Activated naive CD8-positive, alpha-beta T cell treated with anti-CD3 and anti-CD28 coated beads for 36 hours (primary cell): ENCODE results near the gene TMEM145. TPM values are rescaled to one million over a fixed set of nuclear protein-coding genes. Genes with fewer than 3 reads are reported as not detected.
A peak's percentile ranks its signal among the peaks of the same experiment; 100 is the strongest.

Experiments used
- DNase-seq: peaks from one replicate; pipeline ENCODE4 v3.0.0; 2021
- H3K27ac Mint-ChIP-seq: one replicate; pipeline ENCODE4 v1.8.0; 2022; ENCODE audit warnings: mild to moderate bottlenecking, moderate library complexity, mixed read lengths
- H3K27me3 Mint-ChIP-seq: one replicate; pipeline ENCODE4 v1.8.0; 2022; ENCODE audit warnings: mild to moderate bottlenecking, mixed read lengths
- H3K36me3 Mint-ChIP-seq: one replicate; pipeline ENCODE4 v1.8.0; 2021; ENCODE audit warnings: mild to moderate bottlenecking, mixed read lengths
- H3K4me1 Mint-ChIP-seq: one replicate; pipeline ENCODE4 v1.8.0; 2021; ENCODE audit warnings: mixed read lengths
- H3K4me3 Mint-ChIP-seq: one replicate; pipeline ENCODE4 v1.8.0; 2022; ENCODE audit warnings: mild to moderate bottlenecking, moderate library complexity, mixed read lengths
- H3K9me3 Mint-ChIP-seq: one replicate; pipeline ENCODE4 v1.8.0; 2022; ENCODE audit warnings: mixed read lengths
- total RNA-seq, 2 experiments: library from RNA; stranded (reverse); gene quantifications; one replicate each; pipeline ENCODE4 v1.2.3, GENCODE V29; 2021

TMEM145 gene
- total RNA-seq, 2 experiments from 2014 or later = 1.1 to 3.2 TPM

DNA sequence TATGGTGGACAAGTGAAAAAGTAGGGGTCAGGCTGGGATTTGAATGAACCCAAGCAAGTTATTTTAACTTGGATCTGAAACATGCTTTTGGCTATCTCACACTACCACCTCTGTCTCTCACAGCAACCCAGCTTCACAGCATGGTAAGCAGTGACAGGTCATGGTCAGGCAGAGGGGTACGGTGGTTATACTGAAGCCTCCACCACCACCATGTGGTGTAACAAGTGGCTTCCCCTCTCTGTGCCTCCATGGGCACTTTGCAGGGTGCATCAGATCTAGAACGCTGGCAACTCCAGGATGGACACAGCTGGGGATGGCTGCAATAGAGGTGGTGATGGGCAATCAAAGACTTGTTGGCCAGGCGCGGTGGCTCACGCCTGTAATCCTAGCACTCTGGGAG, 739 bp upstream of the TMEM145 start:
- no peak for DNase-seq
- H3K27ac Mint-ChIP-seq = no peak overlapping the region
- no peaks in the 10 kb centered on the region for H3K36me3 Mint-ChIP-seq
- peak overlapping the region; percentile 70 for H3K4me3 Mint-ChIP-seq
- H3K4me1 Mint-ChIP-seq = peaks cover 16% of the 10 kb centered on the region
- no peaks in the 10 kb centered on the region for H3K9me3 Mint-ChIP-seq
- peaks cover 46% of the 10 kb centered on the region for H3K27me3 Mint-ChIP-seq

GRCh38 chr19:42313840-42314755, 989 bp downstream of the TMEM145 start:
- H3K36me3 Mint-ChIP-seq = no peaks in the 10 kb centered on the region
- H3K4me1 Mint-ChIP-seq = peaks cover 16% of the 10 kb centered on the region
- peaks cover 46% of the 10 kb centered on the region for H3K27me3 Mint-ChIP-seq
- DNase-seq = no peak
- H3K9me3 Mint-ChIP-seq = no peaks in the 10 kb centered on the region
- H3K27ac Mint-ChIP-seq = no peak overlapping the region
- H3K4me3 Mint-ChIP-seq = peak overlapping the region; percentile 54

GRCh38 chr19:42315024-42315423, 1.9 kb downstream of the TMEM145 start:
- DNase-seq = no peak
- no peaks in the 10 kb centered on the region for H3K36me3 Mint-ChIP-seq
- H3K27me3 Mint-ChIP-seq = peaks cover 46% of the 10 kb centered on the region
- no peaks in the 10 kb centered on the region for H3K9me3 Mint-ChIP-seq
- H3K4me3 Mint-ChIP-seq = no peak overlapping the region
- H3K27ac Mint-ChIP-seq = no peak overlapping the region
- H3K4me1 Mint-ChIP-seq = peaks cover 16% of the 10 kb centered on the region

GRCh38 chr19:42316223-42317211, 3.4 kb downstream of the TMEM145 start:
- Mint-ChIP-seq H3K4me3 (peak overlapping the region; percentile 44), H3K27me3 (peaks cover 37% of the 10 kb centered on the region), H3K36me3 (no peaks in the 10 kb centered on the region), H3K27ac (no peak overlapping the region), H3K4me1 (peaks cover 16% of the 10 kb centered on the region), H3K9me3 (no peaks in the 10 kb centered on the region)
- DNase-seq = no peak

- H3K4me3 Mint-ChIP-seq = no peak overlapping the region
- peaks cover 27% of the 10 kb centered on the region for H3K27me3 Mint-ChIP-seq
- no peaks in the 10 kb centered on the region for H3K36me3 Mint-ChIP-seq
- no peak overlapping the region for H3K27ac Mint-ChIP-seq
- no peaks in the 10 kb centered on the region for H3K9me3 Mint-ChIP-seq
- H3K4me1 Mint-ChIP-seq = peaks cover 14% of the 10 kb centered on the region
- DNase-seq = no peak
Observed at GRCh38 chr19:42317535-42317934, 4.4 kb downstream of the TMEM145 start.

GRCh38 chr19:42322305-42322704, 9.2 kb downstream of the TMEM145 start:
- DNase-seq = no peak
- Mint-ChIP-seq H3K27ac (no peak overlapping the region), H3K4me1 (peaks cover 14% of the 10 kb centered on the region), H3K27me3 (peaks cover 18% of the 10 kb centered on the region), H3K9me3 (no peaks in the 10 kb centered on the region), H3K4me3 (no peak overlapping the region), H3K36me3 (no peaks in the 10 kb centered on the region)

DNA sequence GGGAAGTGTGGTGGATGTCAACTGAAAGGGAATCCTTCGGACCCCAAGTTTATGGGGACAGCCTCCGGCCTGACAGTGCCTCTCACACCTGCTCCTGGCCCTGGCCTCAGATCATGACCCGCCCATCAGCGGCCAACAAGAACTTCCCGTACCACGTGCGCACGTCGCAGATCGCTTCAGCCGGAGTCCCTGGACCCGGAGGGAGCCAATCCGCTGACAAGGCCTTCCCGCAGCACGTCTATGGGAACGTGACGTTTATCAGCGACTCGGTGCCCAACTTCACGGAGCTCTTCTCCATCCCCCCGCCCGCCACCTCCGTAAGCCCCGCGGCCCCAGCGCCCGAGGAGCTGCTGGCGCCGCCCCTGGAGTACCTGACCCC, 10.4 kb downstream of the TMEM145 start:
- peak overlapping the region; percentile 34 for H3K4me3 Mint-ChIP-seq
- H3K9me3 Mint-ChIP-seq = no peaks in the 10 kb centered on the region
- H3K36me3 Mint-ChIP-seq = no peaks in the 10 kb centered on the region
- no peak overlapping the region for H3K27ac Mint-ChIP-seq
- peaks cover 18% of the 10 kb centered on the region for H3K27me3 Mint-ChIP-seq
- DNase-seq = no peak
- peaks cover 14% of the 10 kb centered on the region for H3K4me1 Mint-ChIP-seq

DNA sequence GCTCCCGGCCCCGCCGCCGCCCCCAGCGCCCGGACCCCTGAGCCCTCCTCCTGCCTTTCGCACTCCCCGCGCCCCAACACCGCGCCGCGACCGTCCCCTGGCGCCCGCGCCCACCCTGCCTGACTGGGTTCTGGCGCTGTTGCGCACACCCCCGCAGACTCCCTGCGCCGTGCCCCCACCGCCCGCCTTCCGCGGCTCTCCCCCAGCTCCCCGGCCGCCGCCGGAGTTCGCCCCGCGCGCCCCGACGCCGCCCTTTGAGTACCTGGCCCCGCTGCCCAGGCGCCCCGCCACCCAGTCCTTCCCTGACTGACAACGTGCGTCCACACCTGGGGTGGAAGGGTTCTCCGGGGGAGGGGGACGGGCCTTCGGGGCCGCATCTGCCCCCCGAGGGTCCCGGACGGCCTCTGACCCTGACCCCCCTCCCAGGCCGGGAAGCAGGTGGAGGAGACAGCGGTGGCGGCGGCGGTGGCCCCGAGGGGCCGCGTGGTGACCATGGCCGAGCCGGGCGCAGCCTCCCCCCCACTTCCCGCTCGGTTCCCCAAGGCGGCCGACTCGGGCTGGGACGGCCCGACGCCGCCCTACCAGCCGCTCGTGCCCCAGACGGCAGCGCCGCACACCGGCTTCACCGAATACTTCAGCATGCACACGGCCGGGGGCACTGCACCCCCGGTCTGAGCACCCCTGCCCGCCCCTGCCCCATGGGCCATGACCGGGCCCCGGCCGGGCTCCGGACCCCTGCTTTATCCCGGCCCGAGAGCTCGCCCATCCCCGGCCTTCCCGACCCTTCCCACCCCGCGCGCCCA, 10.9 kb downstream of the TMEM145 start:
- peaks cover 14% of the 10 kb centered on the region for H3K4me1 Mint-ChIP-seq
- H3K27ac Mint-ChIP-seq = no peak overlapping the region
- H3K4me3 Mint-ChIP-seq = no peak overlapping the region
- peak; percentile 30 for DNase-seq
- no peaks in the 10 kb centered on the region for H3K9me3 Mint-ChIP-seq
- H3K27me3 Mint-ChIP-seq = peaks cover 18% of the 10 kb centered on the region
- no peaks in the 10 kb centered on the region for H3K36me3 Mint-ChIP-seq

- Mint-ChIP-seq H3K36me3 (no peaks in the 10 kb centered on the region), H3K27me3 (peaks cover 18% of the 10 kb centered on the region), H3K9me3 (no peaks in the 10 kb centered on the region), H3K27ac (peak overlapping the region; percentile 55), H3K4me3 (peak overlapping the region; percentile 86), H3K4me1 (peaks cover 16% of the 10 kb centered on the region)
- DNase-seq = no peak
Observed at GRCh38 chr19:42324655-42325307, 11.7 kb downstream of the TMEM145 start.

DNA sequence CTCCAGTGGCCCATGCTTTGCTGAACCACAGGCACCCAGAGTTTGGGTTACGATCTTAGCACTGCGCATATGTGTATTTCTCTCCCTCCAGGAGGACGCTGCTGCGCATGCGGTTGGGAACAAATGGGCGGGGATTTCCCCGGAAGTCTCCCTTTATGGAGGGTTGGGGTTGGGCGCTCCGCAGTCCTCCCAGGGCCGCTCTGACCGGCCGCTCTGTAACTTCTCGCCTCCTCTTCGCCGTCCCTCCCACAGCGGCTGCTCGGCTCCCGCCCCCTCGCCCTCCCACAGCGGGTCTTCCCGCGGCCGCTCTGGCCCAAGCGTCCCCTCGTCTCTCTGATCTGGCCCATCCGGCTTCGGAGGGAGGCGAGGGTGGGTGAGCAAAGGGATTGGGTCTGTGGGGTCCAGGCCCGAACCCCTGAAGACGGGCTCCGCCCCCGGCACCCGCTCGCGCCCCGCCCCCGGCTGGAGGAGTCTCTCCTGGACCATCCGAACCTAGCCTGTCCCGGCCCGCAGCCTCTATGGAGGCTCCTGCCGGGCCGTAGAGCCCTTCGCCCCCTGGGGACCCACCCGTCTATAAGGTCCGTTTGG, 12.3 kb downstream of the TMEM145 start, which contains the start of gene MEGF8:
TSS of gene MEGF8 (plus strand) at position 328 of the 588 bp plus-strand sequence. CDS start 609 bp downstream, outside the sequence.
- Mint-ChIP-seq H3K9me3 (no peaks in the 10 kb centered on the region), H3K27ac (peak within 1 kb of the TSS; percentile 69), H3K4me1 (peaks cover 16% of the 10 kb centered on the region), H3K27me3 (peaks cover 18% of the 10 kb centered on the region), H3K36me3 (no peaks in the 10 kb centered on the region), H3K4me3 (peak within 1 kb of the TSS; percentile 86)
- DNase-seq = peak; percentile 98

- Mint-ChIP-seq H3K27me3 (peaks cover 18% of the 10 kb centered on the region), H3K4me1 (peaks cover 16% of the 10 kb centered on the region), H3K27ac (peak overlapping the region; percentile 69), H3K9me3 (no peaks in the 10 kb centered on the region), H3K4me3 (peak overlapping the region; percentile 86), H3K36me3 (no peaks in the 10 kb centered on the region)
- peak; percentile 44 for DNase-seq
Observed at GRCh38 chr19:42325896-42326771, 13.0 kb downstream of the TMEM145 start.

- Mint-ChIP-seq H3K4me1 (peaks cover 16% of the 10 kb centered on the region), H3K36me3 (no peaks in the 10 kb centered on the region), H3K9me3 (no peaks in the 10 kb centered on the region), H3K27ac (no peak overlapping the region), H3K27me3 (peaks cover 18% of the 10 kb centered on the region), H3K4me3 (peak overlapping the region; percentile 86)
- no peak for DNase-seq
Observed at GRCh38 chr19:42326969-42327368, 13.9 kb downstream of the TMEM145 start.

GRCh38 chr19:42327381-42327780, 14.3 kb downstream of the TMEM145 start:
- H3K4me1 Mint-ChIP-seq = peaks cover 16% of the 10 kb centered on the region
- H3K4me3 Mint-ChIP-seq = no peak overlapping the region
- DNase-seq = no peak
- H3K9me3 Mint-ChIP-seq = no peaks in the 10 kb centered on the region
- no peaks in the 10 kb centered on the region for H3K36me3 Mint-ChIP-seq
- peaks cover 18% of the 10 kb centered on the region for H3K27me3 Mint-ChIP-seq
- H3K27ac Mint-ChIP-seq = no peak overlapping the region
